Fibroblast of lung (primary cell): Measurements from ENCODE around the gene CLDN9. TPM values are rescaled to one million over a fixed set of nuclear protein-coding genes. Genes with fewer than 3 reads are reported as not detected.

Experiments
- DNase-seq, 2 donors: peaks; one replicate each; pipeline versions ENCODE4 v3.0.0 to v3.0.0-alpha.2; 2010; ENCODE audit warnings: low read depth in 2 of 2
- H2AFZ ChIP-seq: 2 replicates; pipeline ENCODE4 v1.5.1; 2012; ENCODE audit warnings: low read length, control low read depth, inconsistent platforms
- H3K27ac ChIP-seq: 2 replicates; pipeline ENCODE4 v1.5.1; 2011; ENCODE audit warnings: low read length, control low read depth; ENCODE audit not compliant: insufficient read depth
- H3K27me3 ChIP-seq: 2 replicates; pipeline ENCODE4 v1.5.1; 2011; ENCODE audit warnings: mild to moderate bottlenecking, low read length; ENCODE audit not compliant: control insufficient read depth, insufficient read depth
- H3K36me3 ChIP-seq: 2 replicates; pipeline ENCODE4 v1.5.1; 2011; ENCODE audit warnings: low read length; ENCODE audit not compliant: control insufficient read depth, insufficient read depth
- H3K4me1 ChIP-seq: 2 replicates; pipeline ENCODE4 v1.5.1; 2011; ENCODE audit warnings: low read length; ENCODE audit not compliant: control insufficient read depth, insufficient read depth; ENCODE audit errors: extremely low read depth
- H3K4me2 ChIP-seq: 2 replicates; pipeline ENCODE4 v1.5.1; 2011; ENCODE audit warnings: low read length, control low read depth; ENCODE audit not compliant: insufficient read depth; ENCODE audit errors: extremely low read depth
- H3K4me3 ChIP-seq, 4 experiments: fragments of 200-600 bp in 1 of 4; sonication (generic) in 1 of 4; replicated peaks in 1 of 4; 2 replicates each; pipeline ENCODE4 v1.5.1; 2011 to 2016; ENCODE audit warnings: low read length in 4 of 4, low read depth in 3 of 4, mild to moderate bottlenecking in 3 of 4, control low read depth in 2 of 4, inconsistent platforms in 1 of 4, mixed read lengths in 1 of 4; ENCODE audit not compliant: insufficient read depth in 1 of 4; ENCODE audit errors: control extremely low read depth in 1 of 4
- H3K79me2 ChIP-seq: 2 replicates; pipeline ENCODE4 v1.5.1; 2012; ENCODE audit warnings: mild to moderate bottlenecking, low read length, inconsistent platforms; ENCODE audit not compliant: control insufficient read depth, insufficient read depth
- H3K9ac ChIP-seq: 2 replicates; pipeline ENCODE4 v1.5.1; 2011; ENCODE audit warnings: mild to moderate bottlenecking, low read length, control low read depth; ENCODE audit not compliant: insufficient read depth
- H3K9me3 ChIP-seq: 2 replicates; pipeline ENCODE4 v1.5.1; 2012; ENCODE audit warnings: low read depth, low read length; ENCODE audit not compliant: control insufficient read depth, insufficient read depth
- H4K20me1 ChIP-seq: 2 replicates; pipeline ENCODE4 v1.5.1; 2011; ENCODE audit warnings: low read length; ENCODE audit not compliant: control insufficient read depth, insufficient read depth; ENCODE audit errors: extremely low read depth
- CTCF ChIP-seq, 2 donors: IDR thresholded peaks in 1 of 2; conservative IDR thresholded peaks in 1 of 2; 1 replicate in 1 of 2; 2 replicates in 1 of 2; pipeline ENCODE4 v1.5.1; 2011 to 2012; ENCODE audit warnings: low read length in 2 of 2, control low read depth in 1 of 2, inconsistent platforms in 1 of 2, low read depth in 1 of 2, mild to moderate bottlenecking in 1 of 2
- EZH2 ChIP-seq: IDR thresholded peaks from 2 replicates; pipeline ENCODE4 v1.5.1; 2012; ENCODE audit warnings: low read length, control low read depth, mild to moderate bottlenecking; ENCODE audit errors: missing control alignments
- polyA plus RNA-seq, 2 donors: library from polyadenylated mRNA; depleted of rRNA in 1 of 2; stranded (reverse) in 1 of 2; unstranded in 1 of 2; fragments of >200 nt; gene quantifications; 2 replicates each; pipeline ENCODE4 v1.2.1, GENCODE V29; 2011 to 2012; ENCODE audit warnings: missing spikeins in 1 of 2
- total RNA-seq: library from RNA; depleted of rRNA; stranded (reverse); fragments of >200 nt; gene quantifications from 2 replicates; pipeline ENCODE4 v1.2.1, GENCODE V29; 2014

The CLDN9 gene
- total and polyA plus RNA-seq, 2 donors (not counting 1 experiment from before 2014, with no cell fraction given): not detected

DNA sequence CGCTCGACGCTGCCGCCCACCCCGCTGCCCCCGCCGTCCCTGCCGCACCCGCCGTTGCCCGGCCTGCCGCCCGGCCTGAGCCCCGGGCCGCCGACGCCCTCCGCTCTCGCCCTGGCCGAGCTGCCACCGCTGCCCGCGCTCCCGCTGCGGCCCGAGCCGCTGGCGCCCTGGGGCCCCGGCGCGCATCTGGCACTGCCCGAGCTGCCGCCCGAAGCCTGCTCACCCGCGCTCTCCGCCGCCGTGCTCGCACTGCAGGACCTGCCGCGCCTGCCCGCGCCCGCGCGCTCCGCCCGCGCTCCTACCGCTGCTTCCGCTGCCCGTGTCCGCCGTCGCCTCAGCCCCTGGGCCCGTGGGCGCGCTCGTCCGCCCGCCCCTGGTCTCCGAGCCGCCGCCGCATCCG, 8.4 kb upstream of the CLDN9 start:
- no peak overlapping the region for H2AFZ ChIP-seq

DNA sequence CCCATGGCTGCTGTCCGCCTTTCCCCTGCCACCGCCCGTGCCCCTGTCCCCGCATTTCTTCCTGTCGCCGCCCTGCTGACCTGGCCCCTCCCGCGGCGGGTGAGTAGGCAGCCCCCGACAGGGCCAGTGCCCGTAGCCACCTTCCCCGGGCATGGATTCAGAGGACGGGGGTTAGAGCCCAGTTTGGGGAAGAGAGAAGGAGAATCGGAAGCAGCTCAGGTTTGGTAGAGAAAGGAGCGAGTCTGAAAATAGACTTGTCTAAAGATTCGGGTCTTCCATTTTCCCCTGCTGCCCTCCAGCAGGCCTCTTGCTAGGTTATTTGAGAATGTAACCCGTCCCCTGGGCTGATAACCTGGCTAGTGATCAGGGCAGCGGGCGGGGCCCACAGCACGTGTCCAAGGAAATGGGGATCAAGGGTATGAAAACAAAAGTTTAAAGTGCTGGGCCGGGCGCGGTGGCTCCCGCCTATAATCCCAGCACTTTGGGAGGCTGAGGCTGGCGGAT, 7.9 kb upstream of the CLDN9 start:
- Histone ChIP-seq H3K4me2 (peak overlapping the region; percentile 78), H3K36me3 (no peaks in the 10 kb centered on the region), H3K9me3 (no peaks in the 10 kb centered on the region), H3K27ac (no peak overlapping the region), H3K79me2 (no peaks in the 10 kb centered on the region), H2AFZ (no peak overlapping the region), H3K9ac (no peak overlapping the region), H3K4me3 (peak overlapping the region in 2 of 4 experiments; percentile 14 to 32), H3K4me1 (no peaks in the 10 kb centered on the region), H4K20me1 (no peaks in the 10 kb centered on the region), H3K27me3 (peaks cover 7% of the 10 kb centered on the region)
- DNase-seq: no peak
- TF ChIP-seq EZH2 (peak; percentile 29), CTCF (conservative IDR thresholded peaks at IDR 0.05 in 1 of 2, IDR thresholded peaks at IDR 0.05 in 1 of 2; ENCODE audit: low read depth in 1 of 2, low read length in 2 of 2) (no peak)

More for the DNA sequence above, 8.4 kb upstream of the CLDN9 start:
- no peak for DNase-seq
- H3K27me3 ChIP-seq: peaks cover 4% of the 10 kb centered on the region
- H3K9me3 ChIP-seq: no peaks in the 10 kb centered on the region
- no peaks in the 10 kb centered on the region for H4K20me1 ChIP-seq
- H3K4me1 ChIP-seq: no peaks in the 10 kb centered on the region
- no peak overlapping the region for H3K9ac ChIP-seq
- no peaks in the 10 kb centered on the region for H3K79me2 ChIP-seq
- no peaks in the 10 kb centered on the region for H3K36me3 ChIP-seq
- no peak overlapping the region for H3K27ac ChIP-seq
- TF ChIP-seq CTCF (conservative IDR thresholded peaks at IDR 0.05 in 1 of 2, IDR thresholded peaks at IDR 0.05 in 1 of 2; ENCODE audit: low read depth in 1 of 2, low read length in 2 of 2) (no peak), EZH2 (no peak)
- no peak overlapping the region for H3K4me2 ChIP-seq
- H3K4me3 ChIP-seq: peak overlapping the region in 1 of 4 experiments; percentile 14

DNA sequence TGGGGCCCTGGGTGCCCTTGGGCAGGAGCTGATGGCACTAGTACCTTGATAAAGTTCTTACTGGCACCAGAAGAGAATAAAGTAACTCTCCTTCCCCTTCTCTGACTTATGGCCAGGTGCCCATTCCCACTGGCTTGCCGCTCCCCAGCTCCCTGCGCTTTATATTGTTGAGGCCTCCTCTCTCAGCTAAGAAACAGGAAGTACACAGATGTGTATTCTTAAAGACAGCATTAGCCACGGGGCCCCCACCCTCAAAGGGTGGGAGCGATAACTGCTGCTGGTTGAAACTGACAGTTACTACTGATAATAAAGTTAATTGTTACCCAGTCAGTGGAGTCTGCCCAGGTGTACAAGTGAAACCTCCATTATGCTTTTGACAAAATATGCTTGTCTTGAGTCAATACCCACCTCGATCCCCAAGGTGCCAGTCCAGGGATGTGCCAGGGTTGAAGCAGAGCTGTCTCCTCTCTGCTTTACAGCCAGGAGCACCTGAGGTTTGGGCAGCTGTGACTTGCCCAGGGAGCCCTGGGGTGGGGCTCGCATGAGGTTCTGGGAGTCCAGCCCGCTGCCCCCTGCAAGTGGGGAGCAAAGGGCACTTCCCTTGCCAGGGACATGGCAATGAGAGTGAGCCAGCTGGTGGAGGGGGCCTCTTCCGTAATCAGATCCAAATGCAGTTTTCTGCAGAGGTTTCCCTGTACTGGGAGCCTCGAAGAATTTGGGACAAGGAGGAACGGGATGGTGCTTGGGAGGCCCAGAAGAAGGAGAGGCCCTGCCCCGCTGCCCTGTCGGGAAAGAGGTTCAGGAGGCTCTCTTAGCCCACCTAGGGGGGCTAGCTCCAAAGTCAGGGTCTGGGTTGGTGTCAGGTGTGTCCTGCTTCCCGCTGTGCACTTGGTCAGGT, 5.4 kb upstream of the CLDN9 start:
- H3K9ac ChIP-seq: no peak overlapping the region
- H3K4me3 ChIP-seq: no peak overlapping the region
- H3K27me3 ChIP-seq: peaks cover 19% of the 10 kb centered on the region
- no peaks in the 10 kb centered on the region for H3K9me3 ChIP-seq
- H3K4me1 ChIP-seq: no peaks in the 10 kb centered on the region
- H3K36me3 ChIP-seq: no peaks in the 10 kb centered on the region
- no peaks in the 10 kb centered on the region for H4K20me1 ChIP-seq
- no peak overlapping the region for H3K4me2 ChIP-seq
- H2AFZ ChIP-seq: no peak overlapping the region
- TF ChIP-seq EZH2 (no peak), CTCF (conservative IDR thresholded peaks at IDR 0.05 in 1 of 2, IDR thresholded peaks at IDR 0.05 in 1 of 2; ENCODE audit: low read depth in 1 of 2, low read length in 2 of 2) (no peak)
- no peaks in the 10 kb centered on the region for H3K79me2 ChIP-seq
- DNase-seq: no peak
- H3K27ac ChIP-seq: no peak overlapping the region
